T1000 (cell line): ENCODE data around the gene ARHGAP24.
A peak's percentile ranks its signal among the peaks of the same experiment; 100 is the strongest.

Experiments
- DNase-seq: peaks from one replicate; lab custom pipeline; 2025; ENCODE audit warnings: mixed read lengths; lab: John Stamatoyannopoulos, UW

ARHGAP24 gene

DNA sequence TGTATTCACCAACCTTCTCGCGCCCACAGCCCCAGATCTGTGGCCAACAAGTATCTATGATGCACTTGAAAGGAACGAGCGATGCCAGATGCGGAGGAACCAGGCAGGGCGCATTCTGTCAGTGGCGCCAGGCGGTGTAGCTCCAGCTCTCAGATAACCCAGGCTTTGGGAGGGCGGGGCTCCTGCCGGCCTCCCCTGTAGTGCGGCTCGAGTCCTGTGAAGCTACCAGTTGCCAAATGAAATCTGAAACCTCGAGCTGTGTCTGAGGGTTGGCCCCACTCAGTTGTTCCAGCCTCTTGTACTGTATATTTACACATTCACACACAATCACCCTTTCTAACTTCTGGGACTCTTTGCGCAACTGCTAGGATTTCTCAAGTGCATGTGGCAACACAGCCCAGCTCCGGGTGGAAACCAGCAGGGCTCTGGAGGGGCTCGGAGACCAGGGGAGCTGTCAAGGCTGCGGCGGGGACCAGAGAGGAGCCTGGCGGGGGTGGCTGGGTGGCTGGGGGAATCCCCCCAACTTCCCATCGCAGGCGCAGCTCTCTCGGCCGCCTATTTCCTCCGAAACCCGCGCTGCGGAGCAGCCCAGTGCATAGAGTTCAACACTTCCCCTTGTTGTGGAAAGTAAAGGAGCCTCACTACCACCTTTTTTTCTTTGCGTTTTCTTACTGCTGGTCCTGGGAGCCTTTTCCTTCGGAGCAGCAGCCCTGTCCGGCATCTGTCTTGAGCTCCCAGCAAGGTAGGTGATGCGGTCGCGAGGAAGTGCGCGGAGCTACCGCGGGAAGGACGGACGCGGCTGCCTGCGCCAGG is at the start of gene ARHGAP24:
Gene ARHGAP24 (plus strand): TSS at position 333 of the 813 bp plus-strand sequence.
- DNase-seq, result peak; percentile 59

DNA sequence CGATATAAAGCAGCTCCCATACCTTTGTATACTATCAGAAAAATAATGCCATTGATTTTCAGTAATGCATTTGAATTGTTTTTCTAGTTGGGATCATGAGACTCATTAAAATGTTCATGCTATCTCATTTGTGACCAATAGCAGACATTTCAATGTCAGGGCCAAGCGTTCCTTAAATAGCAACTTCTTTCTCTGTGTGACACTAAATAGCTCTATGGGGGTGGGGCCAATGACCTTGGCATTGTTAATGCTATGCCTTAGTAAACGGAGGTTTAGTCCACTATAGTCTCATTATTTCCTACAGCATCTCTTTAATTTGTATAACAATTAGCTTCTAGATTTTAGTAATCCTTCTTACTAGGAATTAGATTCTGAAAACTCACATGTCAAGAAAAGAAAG is 48.6 kb upstream of the ARHGAP24 start:
- no peak for DNase-seq

DNA sequence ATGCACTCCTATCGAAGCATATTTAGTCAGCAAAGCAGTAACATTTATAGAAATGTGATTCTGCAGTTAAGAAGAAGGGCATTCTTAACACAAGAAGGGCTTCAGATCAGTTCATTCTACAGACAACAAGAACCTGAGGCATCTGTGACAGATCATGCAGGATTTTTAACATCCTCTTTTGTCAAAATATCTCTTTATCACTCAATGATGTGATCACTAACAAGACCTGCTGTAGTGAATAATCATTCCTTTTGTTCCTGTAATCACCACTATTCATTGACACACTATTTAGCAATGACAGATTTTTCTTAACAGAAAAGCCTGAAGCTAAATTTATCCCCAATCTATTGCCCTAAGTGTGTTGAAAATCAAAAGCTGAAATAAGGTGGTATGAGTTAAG is 47.8 kb upstream of the ARHGAP24 start:
- no peak for DNase-seq

DNA sequence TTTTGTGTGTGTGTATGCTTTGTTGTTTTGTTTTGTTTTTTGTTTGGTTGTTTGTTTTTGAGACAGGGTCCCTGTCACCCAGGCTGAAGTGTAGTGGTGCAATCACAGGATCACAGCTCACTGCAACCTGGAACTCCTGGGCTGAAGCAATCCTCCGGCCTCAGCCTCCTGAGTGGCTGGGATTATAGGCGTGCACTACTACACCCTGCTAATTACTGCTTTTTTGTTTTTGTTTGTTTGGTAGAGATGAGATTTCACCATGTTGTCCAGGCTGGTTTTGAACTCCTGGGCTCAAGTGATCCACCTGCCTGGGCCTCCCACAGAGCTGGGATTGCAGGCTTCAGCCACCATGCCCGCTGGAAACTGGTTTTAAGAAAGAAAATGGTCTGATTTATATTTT is 44.7 kb upstream of the ARHGAP24 start:
- no peak for DNase-seq

DNA sequence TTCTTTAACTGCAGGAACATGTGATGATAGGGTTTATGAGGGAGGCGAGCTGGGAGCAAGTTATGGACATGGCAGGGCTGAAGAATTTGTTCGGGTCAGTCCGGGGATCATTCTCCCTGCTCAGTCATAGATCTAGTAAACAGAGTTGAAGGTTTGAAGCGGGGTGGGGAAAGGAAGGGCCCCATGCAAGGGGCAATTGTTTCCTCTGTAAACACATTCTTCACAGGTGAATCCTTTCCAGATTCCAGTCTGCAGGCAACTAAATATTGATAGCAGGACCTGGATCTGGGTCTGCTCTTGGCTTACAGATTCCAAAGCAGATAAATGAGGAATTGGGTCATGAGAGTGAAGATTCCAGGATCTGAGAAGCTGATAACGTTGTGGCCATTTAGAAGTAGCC is 44.3 kb upstream of the ARHGAP24 start:
- peak; percentile 7 for DNase-seq

DNA sequence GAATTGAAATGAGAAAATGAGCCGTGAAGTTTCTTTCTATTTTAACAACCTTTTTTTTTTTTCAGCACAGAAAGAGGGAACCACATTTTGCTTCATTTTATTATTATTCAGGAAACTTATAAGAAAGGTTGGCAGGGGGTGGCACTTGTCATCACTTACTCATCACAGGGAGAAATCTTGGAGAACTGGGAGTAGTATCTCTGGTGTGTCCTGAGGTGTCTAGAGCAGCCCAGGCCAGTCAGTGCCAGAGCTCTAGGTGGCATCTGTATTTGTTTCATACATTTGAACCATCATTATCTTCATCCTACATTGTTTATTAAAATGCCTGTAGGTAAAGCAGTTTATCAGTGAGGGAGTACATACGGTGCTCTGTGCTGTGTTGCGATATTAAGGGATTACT is 43.8 kb upstream of the ARHGAP24 start:
- no peak for DNase-seq

DNA sequence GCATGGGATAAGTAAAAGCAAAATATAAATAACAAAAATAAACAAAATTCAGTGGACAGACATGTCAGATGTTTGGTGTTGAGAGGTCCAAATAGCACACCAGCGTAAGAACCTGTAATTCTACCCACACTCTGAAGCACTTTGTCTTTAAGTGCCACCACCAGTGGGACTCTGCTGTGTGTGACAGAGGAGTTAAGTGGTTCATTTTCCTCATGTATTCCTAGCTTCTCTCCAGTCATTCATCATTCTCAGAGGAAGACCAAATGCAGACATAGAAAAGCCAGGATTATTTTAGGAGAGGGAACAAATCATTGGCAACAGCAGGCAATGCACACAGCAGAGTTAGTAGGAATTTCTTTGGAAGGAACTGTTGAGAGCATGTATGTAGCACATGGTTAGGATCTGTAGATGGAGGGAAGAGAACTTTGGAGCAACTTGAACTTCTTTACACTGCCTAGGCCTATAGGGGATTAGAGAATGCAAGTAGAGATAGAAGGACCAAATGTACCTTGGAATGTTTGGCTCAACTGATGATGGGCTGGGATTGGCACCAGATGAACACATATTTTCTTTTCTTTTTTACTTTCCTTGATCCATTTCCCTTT is 43.0 kb upstream of the ARHGAP24 start:
- no peak for DNase-seq

DNA sequence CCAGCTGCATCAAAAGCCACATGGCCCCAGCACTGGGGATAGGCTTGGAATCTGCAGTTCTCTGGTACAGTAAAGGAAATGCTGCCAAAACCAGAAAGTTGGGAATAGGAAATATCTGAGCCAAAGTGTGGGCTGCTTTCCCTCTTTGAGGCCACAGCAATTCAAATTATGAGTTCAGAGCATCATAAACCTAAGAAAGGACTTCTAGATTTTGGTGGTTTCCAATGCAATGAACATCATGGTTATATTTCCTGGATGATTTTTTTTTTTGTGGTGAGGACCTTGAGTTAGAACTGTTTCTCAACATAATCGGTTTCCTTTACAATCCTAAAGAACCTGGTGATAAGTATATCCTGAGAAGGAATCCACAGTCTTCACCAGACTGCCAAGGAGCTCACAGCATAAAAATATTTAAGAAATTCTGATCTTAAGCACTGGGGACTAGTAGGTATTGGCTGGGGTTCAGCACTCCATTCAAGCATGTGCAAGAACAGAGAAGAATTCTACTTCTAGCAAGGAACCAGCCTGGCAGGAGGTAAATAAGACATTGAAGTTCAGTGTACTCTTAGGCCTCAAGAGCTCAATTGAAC is 29.8 kb upstream of the ARHGAP24 start:
- DNase-seq, result no peak

DNA sequence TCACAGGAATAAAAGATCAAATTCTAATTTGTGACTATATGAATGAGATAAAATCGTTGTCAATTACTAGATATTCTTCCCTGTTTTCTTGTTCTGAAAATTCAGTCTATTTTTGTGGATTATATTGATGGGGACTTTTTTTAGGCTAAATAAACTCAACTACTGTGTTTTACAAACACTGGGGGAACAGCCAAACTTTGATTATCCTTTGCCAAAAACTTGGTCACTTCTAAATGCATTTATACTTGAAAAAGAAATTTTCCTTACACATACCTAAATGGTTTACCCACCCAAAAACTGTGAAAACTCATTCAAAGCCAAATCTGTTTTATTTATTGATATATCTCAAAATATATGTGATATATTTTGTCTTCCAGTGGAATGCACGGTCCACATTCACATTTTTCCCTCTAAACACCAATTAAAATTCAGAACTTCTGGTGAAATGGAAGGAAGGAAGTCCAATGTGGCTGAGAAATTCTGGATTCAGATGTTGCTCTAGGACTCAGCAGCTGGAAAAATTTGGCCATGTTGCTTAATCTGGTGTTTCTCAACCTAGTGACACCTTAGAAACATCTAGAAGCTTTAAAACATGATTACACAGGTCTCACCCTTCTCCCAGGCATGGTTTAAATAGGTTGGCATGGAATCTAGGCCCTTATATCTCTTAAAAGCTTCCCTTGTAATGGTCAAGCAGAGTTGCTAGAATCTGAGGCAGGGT is 28.6 kb upstream of the ARHGAP24 start:
- DNase-seq, result no peak

DNA sequence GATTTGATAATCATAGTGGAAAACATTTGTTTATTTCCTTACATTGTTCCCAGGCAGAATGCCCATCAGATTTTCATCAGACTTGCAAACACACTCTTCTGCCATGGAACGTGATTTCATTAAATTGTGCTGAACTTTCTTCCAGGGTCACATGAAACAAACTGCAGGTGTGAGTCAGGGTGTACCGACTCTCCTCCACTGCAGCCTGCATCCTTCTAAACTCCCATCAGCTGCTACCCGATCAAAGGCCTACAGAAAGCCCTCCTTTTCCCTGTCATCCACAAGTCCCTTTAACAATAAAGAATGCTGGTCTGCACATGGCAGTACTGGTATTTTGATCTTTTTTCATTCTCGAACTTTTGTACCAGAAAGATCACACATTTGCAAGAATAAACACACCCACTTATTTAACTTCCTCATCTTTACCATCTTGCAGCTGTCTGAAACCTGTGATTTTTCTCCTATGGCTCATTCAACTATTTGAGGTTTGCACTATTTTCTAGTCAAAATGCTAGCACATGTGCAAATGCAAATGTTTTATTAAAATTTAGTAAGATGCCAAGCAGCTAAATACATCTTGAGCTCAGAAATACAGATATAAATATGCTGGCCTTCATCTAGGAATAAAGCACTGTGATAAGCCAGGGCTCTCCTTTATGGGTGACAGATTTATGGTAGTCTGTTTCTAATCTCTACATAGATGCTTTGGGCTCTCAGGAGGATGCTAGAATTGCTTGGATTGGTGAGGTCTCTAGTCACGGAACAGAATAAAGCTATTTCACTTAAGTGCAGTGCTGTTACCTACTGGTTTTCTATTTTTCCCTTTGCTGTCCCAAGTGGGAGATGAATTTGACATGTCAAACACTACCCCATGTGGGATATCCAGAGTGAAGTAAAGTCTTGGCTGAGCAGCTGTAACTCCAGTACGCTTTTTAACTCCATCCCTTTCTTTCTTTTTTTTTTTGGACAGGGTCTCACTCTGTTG is 25.8 kb upstream of the ARHGAP24 start:
- no peak for DNase-seq

DNA sequence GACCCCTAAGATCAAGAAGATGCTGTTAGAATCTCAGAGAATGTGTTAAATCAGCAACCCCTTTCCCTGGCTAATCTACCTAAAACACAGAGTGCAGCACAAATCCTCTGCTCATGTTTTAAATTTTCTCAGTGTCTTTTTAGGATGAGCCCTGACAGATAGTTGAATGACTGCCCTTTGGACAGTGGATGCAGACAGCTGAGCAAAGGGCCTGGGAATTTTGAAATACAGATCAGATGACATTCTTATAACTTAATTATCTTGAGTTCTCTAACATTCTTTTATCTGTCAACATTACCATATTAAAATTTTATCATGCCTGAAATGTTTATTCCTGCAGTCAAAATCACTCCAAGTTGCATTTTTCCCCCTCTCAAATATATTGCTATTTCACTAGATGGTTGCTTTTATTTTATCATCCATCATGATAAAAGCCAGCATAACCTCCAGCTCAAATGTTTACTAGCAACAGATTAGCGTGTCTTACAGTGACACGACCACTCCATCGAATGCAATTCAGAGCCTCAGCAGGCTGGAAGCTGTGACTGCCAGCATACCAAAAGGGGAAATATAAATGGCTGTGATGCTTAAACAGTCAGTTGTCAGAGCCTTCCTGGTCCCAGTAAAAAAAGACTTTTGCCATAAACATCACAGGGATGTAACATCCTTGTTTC is 22.8 kb upstream of the ARHGAP24 start:
- DNase-seq, result no peak

DNA sequence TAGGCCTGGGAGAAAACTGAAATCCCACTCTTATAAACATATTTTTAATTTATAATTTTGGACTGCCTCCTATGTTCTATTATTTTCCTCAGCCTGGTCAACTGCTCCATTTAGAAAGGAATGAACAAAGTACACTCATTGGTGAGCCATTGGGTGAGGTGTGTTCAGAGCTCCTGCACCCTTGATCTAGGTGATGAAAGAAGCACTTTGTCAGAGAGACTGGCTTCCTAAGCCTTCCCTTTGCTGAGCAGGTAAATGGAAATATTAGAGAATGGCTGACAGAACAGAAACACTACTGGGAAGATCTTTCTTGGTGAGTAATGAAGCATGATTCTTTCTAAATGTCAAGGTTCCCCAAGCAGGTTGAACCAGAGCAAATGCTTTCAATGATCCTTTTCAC is 19.0 kb upstream of the ARHGAP24 start:
- no peak for DNase-seq

DNA sequence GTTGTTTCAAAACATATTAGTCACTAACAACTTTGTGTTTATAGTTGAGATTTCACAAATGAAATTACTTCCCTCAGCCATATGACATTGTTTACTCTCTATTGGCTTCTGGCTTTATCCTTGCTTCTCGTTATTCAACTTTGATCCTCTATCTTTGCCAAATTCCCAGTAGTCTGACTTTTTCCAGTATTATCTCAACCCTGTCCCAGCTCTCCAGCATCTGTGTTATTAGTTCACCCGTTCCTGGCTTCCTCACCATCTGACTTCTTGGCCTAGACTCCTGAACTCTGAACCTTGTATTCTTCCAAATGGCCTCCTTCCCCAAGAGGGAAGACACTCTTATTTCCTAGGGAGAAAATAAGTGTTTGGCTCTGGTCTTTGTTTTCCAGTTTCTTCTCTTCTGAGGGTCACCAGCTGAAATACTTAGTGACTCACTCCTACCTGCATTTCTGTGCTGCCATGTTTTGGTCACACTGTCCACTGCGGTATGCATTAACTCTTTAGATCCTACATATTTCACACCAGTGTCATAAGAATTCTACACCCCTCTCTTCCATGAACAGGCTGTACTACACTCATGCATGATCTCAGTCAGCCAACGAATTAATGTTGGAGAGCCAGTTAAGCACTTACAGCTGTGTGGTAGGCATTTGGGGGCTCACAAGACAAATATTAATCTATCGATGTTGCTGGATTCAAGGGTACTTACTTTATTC is 17.0 kb upstream of the ARHGAP24 start:
- no peak for DNase-seq

DNA sequence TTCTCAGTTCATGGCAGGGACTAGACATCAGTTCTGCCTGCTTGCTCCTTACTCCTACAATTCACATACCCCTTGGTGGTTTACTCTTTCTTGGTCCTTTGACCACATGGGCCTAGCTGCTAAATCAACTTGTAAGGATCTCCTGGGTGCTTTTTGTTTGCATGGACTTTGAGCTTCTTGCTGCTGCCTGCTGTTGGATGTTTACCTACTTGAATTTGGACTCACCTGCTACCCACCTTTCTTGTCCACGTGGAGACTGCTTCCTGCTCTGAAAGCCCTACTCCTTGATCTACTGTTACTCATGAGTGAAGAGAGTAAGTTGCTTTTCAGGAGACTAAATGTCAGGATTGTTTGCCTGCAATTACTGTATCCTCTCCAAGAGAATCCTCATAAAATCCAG is 15.2 kb upstream of the ARHGAP24 start:
- DNase-seq, result no peak

DNA sequence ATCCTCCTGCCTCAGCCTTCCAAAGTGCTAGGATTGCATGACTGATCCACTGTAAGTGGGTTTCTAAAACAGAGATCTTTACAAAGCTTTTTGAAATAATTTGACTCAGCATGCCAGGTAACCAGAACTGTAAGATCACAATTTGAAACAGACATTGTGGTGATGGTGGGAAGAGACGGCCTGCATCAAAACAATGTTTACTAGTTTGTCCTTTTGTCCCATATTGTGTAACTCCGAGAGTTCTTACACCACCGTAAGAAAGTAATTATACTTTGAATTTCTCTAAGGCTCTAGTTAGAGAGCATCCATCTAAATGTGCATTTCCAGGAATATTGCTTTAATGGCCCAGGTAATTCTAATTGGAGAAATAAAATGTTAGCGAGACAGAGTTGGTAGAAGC is 594 bp upstream of the ARHGAP24 start:
- DNase-seq, result no peak

DNA sequence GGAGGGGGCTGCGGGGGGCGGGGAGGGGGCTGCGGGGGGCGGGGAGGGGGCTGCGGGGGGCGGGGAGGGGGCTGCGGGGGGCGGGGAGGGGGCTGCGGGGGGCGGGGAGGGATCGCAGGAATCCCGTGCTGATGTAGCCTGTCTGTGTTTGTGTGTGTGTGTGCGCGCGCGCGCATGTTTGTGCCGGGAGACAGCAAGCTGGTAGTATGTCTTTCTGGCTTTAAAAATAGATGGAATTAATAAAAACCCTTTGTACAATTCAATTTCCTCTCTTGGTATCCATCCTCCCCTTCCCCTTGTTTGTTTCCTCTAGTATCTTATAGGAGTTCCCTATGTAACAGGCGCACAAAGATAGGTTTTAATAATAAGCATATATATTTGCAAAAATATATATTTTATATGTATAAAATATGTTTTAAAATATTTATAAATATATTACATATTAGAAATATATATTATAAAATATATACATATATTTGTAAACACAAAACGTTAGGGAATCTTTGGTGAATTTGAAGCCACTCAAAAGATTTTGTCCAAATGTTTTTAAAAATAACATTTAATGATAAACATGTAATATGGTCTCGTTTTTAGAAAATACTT is 782 bp downstream of the ARHGAP24 start:
- no peak for DNase-seq

DNA sequence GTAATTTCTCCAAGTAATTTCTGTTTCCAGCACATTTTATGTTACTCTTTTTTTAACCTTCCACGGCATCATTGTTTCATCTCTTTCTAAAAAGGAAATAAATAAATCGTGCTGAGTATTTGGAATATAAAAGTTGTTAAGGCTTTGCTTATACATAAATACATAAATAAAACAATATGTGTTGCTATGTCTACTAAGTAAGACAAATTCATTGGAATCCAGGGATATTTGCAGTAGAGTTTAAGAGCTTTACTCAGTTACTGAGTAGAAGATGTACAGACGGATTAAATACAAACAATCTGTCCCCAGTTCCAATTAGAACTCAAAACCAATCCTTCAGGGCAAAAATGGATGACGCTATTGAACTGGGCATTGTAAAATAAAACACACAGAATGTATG is 1.4 kb downstream of the ARHGAP24 start:
- no peak for DNase-seq

DNA sequence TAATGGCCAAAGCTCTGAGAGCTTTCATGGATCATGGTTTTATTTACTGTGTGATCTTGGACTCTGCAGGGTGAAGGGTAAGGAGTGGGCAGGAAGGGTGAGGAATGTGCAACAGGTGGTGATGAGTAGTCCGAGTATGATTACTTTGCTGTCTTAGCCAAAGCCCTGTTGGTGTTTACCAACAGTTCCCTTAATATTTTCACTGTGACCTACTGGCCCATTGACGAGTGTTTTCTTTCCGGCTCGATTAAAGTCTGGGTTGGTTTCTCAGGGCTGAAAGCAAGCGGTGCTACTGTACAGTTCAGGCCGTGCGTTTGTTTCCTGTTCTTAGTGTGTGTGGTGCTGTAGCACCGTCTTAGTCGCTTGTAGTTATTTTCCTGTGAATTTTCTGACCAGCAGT is 2.6 kb downstream of the ARHGAP24 start:
- DNase-seq, result no peak

DNA sequence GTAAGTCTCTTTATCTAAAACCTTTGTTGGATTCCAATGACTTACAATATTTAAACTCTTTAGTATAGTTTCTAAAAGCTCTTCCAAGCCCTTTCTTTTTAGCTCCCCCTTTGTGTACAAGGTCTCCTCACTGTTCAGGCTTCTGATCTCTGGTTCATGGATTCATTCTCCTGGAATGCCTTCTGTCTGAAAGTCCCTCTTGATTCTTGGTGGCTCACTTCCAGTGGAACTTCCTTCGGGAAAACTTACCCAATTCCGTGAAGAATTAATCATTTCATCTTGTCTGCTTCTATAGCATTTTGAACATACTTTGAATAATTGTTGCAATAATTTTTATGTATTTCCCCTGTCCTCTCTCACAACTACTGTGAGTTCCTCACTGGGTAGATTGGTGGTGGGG is 3.6 kb downstream of the ARHGAP24 start:
- DNase-seq, result no peak
